OCI-LY3 (cell line): ENCODE measurements around the gene GFOD1.

Experiments
- EZH2phosphoT487 ChIP-seq: fragments of 200-600 bp; shearing (Covaris generic); IDR thresholded peaks from 2 replicates; pipeline ENCODE4 v1.6.1; 2018; ENCODE audit warnings: antibody characterized with exemption, mixed run types, low read depth
- TF ChIP-seq, protein P1 (sequence below): fragments of 200-600, 300-600 bp; sonication (generic); IDR thresholded peaks from 2 replicates; pipeline ENCODE4 v1.5.1; 2014; ENCODE audit warnings: antibody characterized with exemption, low read length, low read depth

DNA sequence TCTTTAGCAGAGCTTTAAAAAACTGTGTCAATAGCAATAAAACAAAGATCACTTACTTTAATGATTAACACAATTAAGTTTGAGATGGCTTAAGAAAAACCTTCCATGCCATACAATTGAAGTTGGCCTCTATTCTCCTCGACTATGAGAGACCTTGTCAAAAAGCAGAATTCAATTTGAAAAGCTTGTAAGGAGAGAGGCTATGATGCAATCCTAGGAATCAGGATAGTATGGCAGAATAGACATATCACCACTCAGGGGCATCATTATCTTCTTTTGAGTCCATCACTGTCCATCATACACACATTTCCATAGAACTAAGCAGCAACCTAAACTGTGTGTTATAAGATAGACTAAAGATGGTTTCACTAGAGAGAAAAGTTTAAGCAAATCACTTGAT lies 176.2 kb downstream of the GFOD1 start:
- TF ChIP-seq, protein P1, sequence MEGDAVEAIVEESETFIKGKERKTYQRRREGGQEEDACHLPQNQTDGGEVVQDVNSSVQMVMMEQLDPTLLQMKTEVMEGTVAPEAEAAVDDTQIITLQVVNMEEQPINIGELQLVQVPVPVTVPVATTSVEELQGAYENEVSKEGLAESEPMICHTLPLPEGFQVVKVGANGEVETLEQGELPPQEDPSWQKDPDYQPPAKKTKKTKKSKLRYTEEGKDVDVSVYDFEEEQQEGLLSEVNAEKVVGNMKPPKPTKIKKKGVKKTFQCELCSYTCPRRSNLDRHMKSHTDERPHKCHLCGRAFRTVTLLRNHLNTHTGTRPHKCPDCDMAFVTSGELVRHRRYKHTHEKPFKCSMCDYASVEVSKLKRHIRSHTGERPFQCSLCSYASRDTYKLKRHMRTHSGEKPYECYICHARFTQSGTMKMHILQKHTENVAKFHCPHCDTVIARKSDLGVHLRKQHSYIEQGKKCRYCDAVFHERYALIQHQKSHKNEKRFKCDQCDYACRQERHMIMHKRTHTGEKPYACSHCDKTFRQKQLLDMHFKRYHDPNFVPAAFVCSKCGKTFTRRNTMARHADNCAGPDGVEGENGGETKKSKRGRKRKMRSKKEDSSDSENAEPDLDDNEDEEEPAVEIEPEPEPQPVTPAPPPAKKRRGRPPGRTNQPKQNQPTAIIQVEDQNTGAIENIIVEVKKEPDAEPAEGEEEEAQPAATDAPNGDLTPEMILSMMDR: no peak
- TF ChIP-seq EZH2phosphoT487: no peak
